Thoracic aorta (tissue), 2 donors: ENCODE measurements around the gene UGDH. TPM values are rescaled to one million over a fixed set of nuclear protein-coding genes. Genes with fewer than 3 reads are reported as not detected.

Experiments
- ATAC-seq: fragments of 150-250 bp; one replicate; pipeline ENCODE4 v1.8.0; 2017; ENCODE audit warnings: low read depth; ENCODE audit not compliant: insufficient number of reproducible peaks, low FRiP score
- DNase-seq: peaks from one replicate; pipeline ENCODE4 v3.0.0-alpha.2; 2020; ENCODE audit warnings: low spot score
- H3K27ac ChIP-seq, 2 donors: fragments of 200-600 bp; sonication (generic); 1 replicate in 1 of 2; 2 replicates in 1 of 2; pipeline ENCODE4 v1.5.1; 2016; ENCODE audit warnings: mild to moderate bottlenecking in 2 of 2, moderate library complexity in 2 of 2
- H3K27me3 ChIP-seq: fragments of 200-600 bp; sonication (generic); replicated peaks from 2 replicates; pipeline ENCODE4 v1.6.0; 2016; ENCODE audit warnings: mild to moderate bottlenecking; ENCODE audit not compliant: insufficient read depth
- H3K36me3 ChIP-seq: fragments of 200-600 bp; sonication (generic); one replicate; pipeline ENCODE4 v1.5.1; 2016
- H3K4me1 ChIP-seq, 2 donors: fragments of 200-600 bp; sonication (generic); 1 replicate in 1 of 2; 2 replicates in 1 of 2; pipeline versions ENCODE4 v1.5.1 to v1.6.0; 2016; ENCODE audit warnings: low read depth in 2 of 2, mild to moderate bottlenecking in 1 of 2; ENCODE audit not compliant: control insufficient read depth in 1 of 2
- H3K4me3 ChIP-seq: fragments of 200-600 bp; sonication (generic); 2 replicates; pipeline ENCODE4 v1.5.1; 2016; ENCODE audit warnings: mild to moderate bottlenecking
- H3K9me3 ChIP-seq: fragments of 200-600 bp; sonication (generic); 2 replicates; pipeline ENCODE4 v1.5.1; 2016
- CTCF ChIP-seq: fragments of 200-600 bp; sonication (generic); IDR thresholded peaks from one replicate; pipeline ENCODE4 v1.5.1; 2019; ENCODE audit warnings: antibody characterized with exemption
- total RNA-seq, 2 donors: library from RNA; depleted of rRNA; stranded (reverse); fragments of >200 nt; gene quantifications; one replicate each; pipeline versions ENCODE4 v1.1.0 to v1.2.3, GENCODE V29; 2016

UGDH gene
- total RNA-seq, 2 donors from 2014 or later: 103 to 736 TPM

GRCh38 chr4:39529534-39529933, 2.3 kb upstream of the UGDH start:
- Histone ChIP-seq H3K4me3 (no peak overlapping the region), H3K27me3 (no peaks in the 10 kb centered on the region), H3K4me1 (peaks cover 2 to 30% of the 10 kb centered on the region in 2 donors), H3K36me3 (peaks cover 10% of the 10 kb centered on the region), H3K9me3 (no peaks in the 10 kb centered on the region), H3K27ac (no peak overlapping the region)
- TF ChIP-seq CTCF: no peak
- ATAC-seq (no peak), DNase-seq (no peak)

GRCh38 chr4:39528061-39528465, 824 bp upstream of the UGDH start:
- Histone ChIP-seq H3K4me3 (peak overlapping the region; percentile 79), H3K36me3 (peaks cover 3% of the 10 kb centered on the region), H3K27me3 (no peaks in the 10 kb centered on the region), H3K9me3 (no peaks in the 10 kb centered on the region), H3K27ac (peak overlapping the region; percentile 91), H3K4me1 (peaks cover 4 to 31% of the 10 kb centered on the region in 2 donors)
- TF ChIP-seq CTCF: no peak
- peak; percentile 71 for DNase-seq
- peak; percentile 56 for ATAC-seq

- DNase-seq: no peak
- peak overlapping the region; percentile 91 for H3K27ac ChIP-seq
- no peak for ATAC-seq
- no peaks in the 10 kb centered on the region for H3K9me3 ChIP-seq
- peak overlapping the region; percentile 79 for H3K4me3 ChIP-seq
- H3K27me3 ChIP-seq: no peaks in the 10 kb centered on the region
- TF ChIP-seq CTCF: no peak
- peaks cover 9 to 42% of the 10 kb centered on the region in 2 donors for H3K4me1 ChIP-seq
- no peaks in the 10 kb centered on the region for H3K36me3 ChIP-seq
Measured at GRCh38 chr4:39526765-39527295, 409 bp downstream of the UGDH start.

- Histone ChIP-seq H3K27ac (peak overlapping the region; percentile 91), H3K4me1 (peaks cover 15 to 46% of the 10 kb centered on the region in 2 donors), H3K36me3 (no peaks in the 10 kb centered on the region), H3K27me3 (no peaks in the 10 kb centered on the region), H3K4me3 (peak overlapping the region; percentile 79), H3K9me3 (no peaks in the 10 kb centered on the region)
- ATAC-seq (no peak), DNase-seq (no peak)
- TF ChIP-seq CTCF: no peak
Measured at GRCh38 chr4:39525822-39526690, 1.2 kb downstream of the UGDH start.

- peaks cover 3% of the 10 kb centered on the region for H3K36me3 ChIP-seq
- H3K4me1 ChIP-seq: peaks cover 15 to 45% of the 10 kb centered on the region in 2 donors
- no peak for DNase-seq
- ATAC-seq: no peak
- no peak for TF ChIP-seq CTCF
- H3K9me3 ChIP-seq: no peaks in the 10 kb centered on the region
- no peaks in the 10 kb centered on the region for H3K27me3 ChIP-seq
- H3K27ac ChIP-seq: no peak overlapping the region
- no peak overlapping the region for H3K4me3 ChIP-seq
Measured at GRCh38 chr4:39524161-39524957, 2.9 kb downstream of the UGDH start.
